HG03108 (cell line): ENCODE results near the gene DCAF11.

Experiments used
- ATAC-seq: cut with Tn5 transposase; IDR thresholded peaks from one replicate; pipeline ENCODE4 v1.9.1; 2021; ENCODE audit warnings: moderate library complexity; ENCODE audit not compliant: unreplicated experiment

The DCAF11 gene

GRCh38 chr14:24116128-24116814 is 1.7 kb downstream of the DCAF11 start:
- no peak for ATAC-seq

- ATAC-seq = no peak
Measured at GRCh38 chr14:24117179-24117578, 2.6 kb downstream of the DCAF11 start.

- no peak for ATAC-seq
Measured at GRCh38 chr14:24119691-24120090, 5.1 kb downstream of the DCAF11 start.

GRCh38 chr14:24121210-24121609 is 6.6 kb downstream of the DCAF11 start:
- no peak for ATAC-seq

- no peak for ATAC-seq
Measured at GRCh38 chr14:24122416-24122815, 7.8 kb downstream of the DCAF11 start.

- no peak for ATAC-seq
Measured at GRCh38 chr14:24122898-24123297, 8.3 kb downstream of the DCAF11 start.

- ATAC-seq = peak; percentile 61
Measured at GRCh38 chr14:24123424-24124417, 9.1 kb downstream of the DCAF11 start.

GRCh38 chr14:24126939-24127338 is 12.4 kb downstream of the DCAF11 start:
- ATAC-seq = no peak

GRCh38 chr14:24127673-24128072 is 13.1 kb downstream of the DCAF11 start:
- no peak for ATAC-seq

GRCh38 chr14:24129410-24129998 is 14.9 kb downstream of the DCAF11 start:
- no peak for ATAC-seq

GRCh38 chr14:24130380-24130716 is 15.8 kb downstream of the DCAF11 start, which contains the start of gene FITM1:
FITM1 (plus strand) TSS chr14:24130659; CDS start chr14:24131564, 905 bp downstream.
- no peak for ATAC-seq

GRCh38 chr14:24130717-24131548 is 16.4 kb downstream of the DCAF11 start:
- ATAC-seq = no peak

- no peak for ATAC-seq
Measured at GRCh38 chr14:24131549-24131966, 17.0 kb downstream of the DCAF11 start.

GRCh38 chr14:24132061-24132685 is 17.6 kb downstream of the DCAF11 start:
- no peak for ATAC-seq

GRCh38 chr14:24132976-24133375 is 18.4 kb downstream of the DCAF11 start:
- ATAC-seq = no peak

GRCh38 chr14:24133735-24134134 is 19.2 kb downstream of the DCAF11 start:
- ATAC-seq = no peak

GRCh38 chr14:24135584-24135833 is 20.9 kb downstream of the DCAF11 start:
- ATAC-seq = no peak

- ATAC-seq = peak; percentile 79
Measured at GRCh38 chr14:24135834-24136683, 21.5 kb downstream of the DCAF11 start, which contains the start of gene PSME1. PSME1 (plus strand) TSS chr14:24136194; CDS start chr14:24136263, 69 bp downstream.
